ENCODE results near the gene NEK1. TPM values are rescaled to one million over a fixed set of nuclear protein-coding genes. Genes with fewer than 3 reads are reported as not detected.

Gene NEK1
- total and polyA plus RNA-seq, 2 of the 4 experiments (the other 2 are of a cell fraction): 3.3 to 3.9 TPM

GRCh38 chr4:169376421-169376820, 236.0 kb downstream of the NEK1 start:
- WGBS, 2 experiments (ENCODE audit: extremely low coverage in 2 of 2, insufficient read length in 1 of 2): no CpG with 5 or more reads among the region's 1 CpG
- Histone ChIP-seq H4K20me1 (ENCODE audit: insufficient read depth, low read length) (no peaks in the 10 kb centered on the region), H2BK120ac (ENCODE audit: low read depth, low read length) (no peak overlapping the region), H3K56ac (ENCODE audit: extremely low read depth, insufficient read depth, low read length) (no peak overlapping the region), H3K79me1 (ENCODE audit: low read depth in 1 of 2, low read length in 2 of 2) (no peaks in the 10 kb centered on the region), H3K14ac (replicated peaks; ENCODE audit: low read depth, low read length) (no peak overlapping the region), H3K9ac (ENCODE audit: low read depth, low read length) (no peak overlapping the region), H3K27me3 (ENCODE audit: control insufficient read depth, insufficient read depth, low read length) (no peaks in the 10 kb centered on the region), H4K91ac (ENCODE audit: insufficient read depth, low read depth, low read length) (no peak overlapping the region), H3K9me1 (ENCODE audit: insufficient read depth, low read length) (no peaks in the 10 kb centered on the region), H3K23ac (ENCODE audit: low read depth, low read length) (no peak overlapping the region), H2BK15ac (ENCODE audit: low read depth, low read length) (no peak overlapping the region), H4K5ac (ENCODE audit: low read depth, low read length) (no peak overlapping the region), H3K4me2 (ENCODE audit: low read depth, low read length) (no peak overlapping the region), H2AK9ac (replicated peaks; ENCODE audit: low read depth, low read length, poor library complexity) (no peak overlapping the region), H3K4me1 (ENCODE audit: control insufficient read depth, insufficient read depth, low read length) (no peaks in the 10 kb centered on the region), H3K27ac (ENCODE audit: insufficient read depth, low read length) (no peak overlapping the region), H3K4me3 (ENCODE audit: insufficient read depth, low read depth, low read length) (no peak overlapping the region), H3K36me3 (ENCODE audit: control insufficient read depth, insufficient read depth, low read length) (no peaks in the 10 kb centered on the region), H2BK20ac (ENCODE audit: low read depth, low read length) (no peak overlapping the region), H3K9me3 (ENCODE audit: control insufficient read depth, insufficient read depth, low read length) (peaks cover 13% of the 10 kb centered on the region), H2AFZ (replicated peaks; ENCODE audit: low read length, poor library complexity) (no peak overlapping the region), H2BK5ac (ENCODE audit: low read depth, low read length, poor library complexity, severe bottlenecking) (no peak overlapping the region), H2AK5ac (ENCODE audit: low read depth, low read length) (no peak overlapping the region), H3K4ac (ENCODE audit: low read depth, low read length) (no peak overlapping the region), H3K18ac (ENCODE audit: low read depth, low read length) (no peak overlapping the region), H4K8ac (ENCODE audit: low read depth in 2 of 2, low read length in 2 of 2) (no peak overlapping the region)
- intact Hi-C loops (cut with micrococcal nuclease): no loop called here
- dilution Hi-C loops (cut with HindIII; ENCODE audit: low sequenced_read_pairs, unreplicated experiment): no loop called here
- DNase-seq: no peak
- ATAC-seq (ENCODE audit: low read depth): no peak
- ChIA-PET POLR2A (ENCODE audit: unreplicated experiment) (no interaction called here), CTCF (no interaction called here)
- TF ChIP-seq RFX5 (IDR thresholded peaks at IDR 0.05; ENCODE audit: low read depth, low read length): no peak
- no peak for TF ChIP-seq NFE2L2 (IDR thresholded peaks at IDR 0.05; ENCODE audit: low read depth, low read length)
- TF ChIP-seq MXI1 (IDR thresholded peaks at IDR 0.05; ENCODE audit: borderline replicate concordance, low read depth, low read length): no peak
- BruUV-seq (replicated peaks): no TSS peak
- in situ Hi-C loops (cut with MboI; ENCODE audit: low sequenced_read_pairs): no loop called here

Measured in IMR-90 (cell line).